HepG2 (cell line): ENCODE data around the gene IGSF11. TPM values are rescaled to one million over a fixed set of nuclear protein-coding genes. Genes with fewer than 3 reads are reported as not detected.

Experiments used
- ATAC-seq: fragments of 200-7000 bp; cut with Tn5 transposase; 3 replicates; pipeline ENCODE4 v1.9.1; 2020; ENCODE audit warnings: mild to moderate bottlenecking, moderate library complexity
- BruUV-seq: library from RNA; stranded (reverse); fragments of 400-500 nt; replicated peaks from 2 replicates; lab custom pipeline; 2021; lab: Mats Ljungman, UMichigan
- CTCF ChIA-PET: fragments of 300-600 bp; formaldehyde crosslinking; extraction: SDS; loops from one replicate; lab custom pipeline; 2021; ENCODE audit warnings: low total read pairs, inconsistent platforms, low intra/inter-chr PET ratio; lab: Yijun Ruan, JAX
- POLR2A ChIA-PET: fragments of 350-600 bp; sonication (Branson Sonifier 250); formaldehyde crosslinking; loops from one replicate; lab custom pipeline; 2020; ENCODE audit warnings: antibody characterized with exemption, inconsistent platforms; lab: Yijun Ruan, JAX
- DNase-seq: peaks from one replicate; pipeline ENCODE4 v3.0.0-alpha.2; 2015; ENCODE audit warnings: low spot score
- FAIRE-seq: peaks from 3 replicates; lab custom pipeline; 2011; peaks lifted over from hg19 to GRCh38; lab: Jason Lieb, UNC
- H2AFZ ChIP-seq: one replicate; pipeline ENCODE4 v1.6.1; 2011; ENCODE audit warnings: low read length, inconsistent platforms
- H3K27ac ChIP-seq: fragments of 300-600 bp; 3 replicates; pipeline ENCODE4 v1.8.0; 2011; ENCODE audit warnings: mixed run types, mild to moderate bottlenecking, mixed read lengths, low read length, inconsistent platforms; ENCODE audit not compliant: insufficient read depth; ENCODE audit errors: extremely low read length
- H3K27me3 ChIP-seq, 2 experiments: fragments of 200-600 bp in 1 of 2; 2 replicates in 1 of 2; 3 replicates in 1 of 2; pipeline versions ENCODE4 v1.6.0 to v1.8.0; 2011; ENCODE audit warnings: low read length in 2 of 2, mild to moderate bottlenecking in 2 of 2, moderate library complexity in 2 of 2, inconsistent platforms in 1 of 2; ENCODE audit not compliant: insufficient read depth in 2 of 2, control insufficient read depth in 1 of 2
- H3K36me3 ChIP-seq, 2 experiments: fragments of 200-600 bp in 1 of 2; replicated peaks in 1 of 2; 2 replicates in 1 of 2; 3 replicates in 1 of 2; pipeline versions ENCODE4 v1.5.1 to v1.8.0; 2011; ENCODE audit warnings: low read length in 2 of 2, inconsistent platforms in 1 of 2; ENCODE audit not compliant: insufficient read depth in 2 of 2, control insufficient read depth in 1 of 2
- H3K4me1 ChIP-seq: 2 replicates; pipeline ENCODE4 v1.5.1; 2012; ENCODE audit warnings: low read length, inconsistent platforms; ENCODE audit not compliant: insufficient read depth
- H3K4me2 ChIP-seq: 2 replicates; pipeline ENCODE4 v1.6.0; 2011; ENCODE audit warnings: low read depth, low read length, inconsistent platforms
- H3K4me3 ChIP-seq, 3 experiments: fragments of 200-600 bp in 1 of 3; sonication (generic), shearing (Covaris generic) in 1 of 3; replicated peaks in 1 of 3; 2 replicates each; pipeline ENCODE4 v1.5.1; 2011 to 2016; ENCODE audit warnings: low read length in 3 of 3, inconsistent platforms in 2 of 3, low read depth in 2 of 3, mild to moderate bottlenecking in 2 of 3, control low read depth in 1 of 3, mixed read lengths in 1 of 3; ENCODE audit not compliant: insufficient read depth in 1 of 3
- H3K79me2 ChIP-seq: one replicate; pipeline ENCODE4 v1.6.1; 2011; ENCODE audit warnings: low read length, inconsistent platforms; ENCODE audit not compliant: insufficient read depth
- H3K9ac ChIP-seq: 2 replicates; pipeline ENCODE4 v1.6.0; 2011; ENCODE audit warnings: mild to moderate bottlenecking, low read depth, low read length, inconsistent platforms; ENCODE audit not compliant: insufficient read depth
- H3K9me3 ChIP-seq: 2 replicates; pipeline ENCODE4 v1.5.1; 2012; ENCODE audit warnings: mild to moderate bottlenecking, low read length
- H4K20me1 ChIP-seq: 2 replicates; pipeline ENCODE4 v1.6.0; 2011; ENCODE audit warnings: inconsistent platforms, mild to moderate bottlenecking, low read length, moderate library complexity; ENCODE audit not compliant: insufficient read depth
- ATF7 ChIP-seq, 2 experiments: fragments of 450-650 bp in 1 of 2; sonication (generic) in 1 of 2; formaldehyde crosslinking in 1 of 2; IDR thresholded peaks; 2 replicates each; pipeline versions ENCODE4 v1.4.0 to v1.6.1; 2016 to 2020; ENCODE audit warnings: antibody characterized with exemption in 1 of 2, mild to moderate bottlenecking in 1 of 2, missing genetic modification reagents in 1 of 2
- CREB1 ChIP-seq, 2 experiments: fragments of 450-650 bp in 1 of 2; IDR thresholded peaks; 2 replicates each; pipeline ENCODE4 v1.6.1; 2016 to 2017; ENCODE audit warnings: control low read depth in 1 of 2, mild to moderate bottlenecking in 1 of 2, missing compliant biosample characterization in 1 of 2, missing genetic modification characterization in 1 of 2
- HDAC1 ChIP-seq: sonication (generic); formaldehyde crosslinking; IDR thresholded peaks from 2 replicates; pipeline ENCODE4 v1.5.1; 2020; ENCODE audit warnings: mild to moderate bottlenecking, missing genetic modification reagents
- HOXA3 ChIP-seq: sonication (generic); formaldehyde crosslinking; IDR thresholded peaks from 2 replicates; pipeline ENCODE4 v1.5.0; 2020; ENCODE audit warnings: missing genetic modification reagents
- MAZ ChIP-seq, 2 experiments: sonication (generic) in 1 of 2; formaldehyde crosslinking in 1 of 2; IDR thresholded peaks; 2 replicates each; pipeline versions ENCODE4 v1.5.0 to v1.6.1; 2012 to 2020; ENCODE audit warnings: low read depth in 2 of 2, mild to moderate bottlenecking in 2 of 2, borderline replicate concordance in 1 of 2, improper control_type of control experiment in 1 of 2, low read length in 1 of 2, missing genetic modification reagents in 1 of 2, moderate library complexity in 1 of 2
- WGBS: methylation state at CpG from one replicate; pipeline ENCODE4 v1.1.6; 2017; ENCODE audit warnings: low lambda C conversion rate; 5-methylcytosine and 5-hydroxymethylcytosine counted together
- in situ Hi-C: cut with HindIII; loops from 2 replicates; pipeline ENCODE4 v1.10.0; 2017; ENCODE audit warnings: low pct_unique_long_range_greater_than_20kb; ENCODE audit not compliant: extremely low pct_ligation_motif_present
- intact Hi-C: fragments of 100-400 bp; cut with micrococcal nuclease; formaldehyde crosslinking; loops from one replicate; pipeline ENCODE4 v1.10.0; 2022; ENCODE audit not compliant: unreplicated experiment
- polyA plus RNA-seq, 8 experiments: library from polyadenylated mRNA; depleted of rRNA in 3 of 8; stranded (reverse) in 7 of 8; unstranded in 1 of 8; fragments of >200 nt; fragmentation: Illumina TruSeq in 4 of 8; extraction: Trizol in 4 of 8; gene quantifications; 2 replicates each; pipeline versions ENCODE4 v1.2.1 to v1.2.3, GENCODE V29; 2011 to 2016; ENCODE audit warnings: low read depth in 4 of 8, missing spikeins in 1 of 8, mixed read lengths in 1 of 8; ENCODE audit not compliant: insufficient read depth in 1 of 8
- total RNA-seq, 5 experiments: library from RNA; depleted of rRNA; stranded (reverse); fragments of >200 nt; fragmentation: Illumina TruSeq; extraction: Trizol; gene quantifications; 2 replicates each; pipeline ENCODE4 v1.2.3, GENCODE V29; 2016; ENCODE audit warnings: low read depth in 1 of 5
- TF ChIP-seq, protein P1 (sequence below): sonication (generic); formaldehyde crosslinking; IDR thresholded peaks from 2 replicates; pipeline ENCODE4 v1.4.0; 2020; ENCODE audit warnings: missing genetic modification reagents

IGSF11 gene
- total and polyA plus RNA-seq, 2 of the 13 experiments (the other 11 are each of a cell fraction or from before 2014, with no cell fraction given), result not detected

DNA sequence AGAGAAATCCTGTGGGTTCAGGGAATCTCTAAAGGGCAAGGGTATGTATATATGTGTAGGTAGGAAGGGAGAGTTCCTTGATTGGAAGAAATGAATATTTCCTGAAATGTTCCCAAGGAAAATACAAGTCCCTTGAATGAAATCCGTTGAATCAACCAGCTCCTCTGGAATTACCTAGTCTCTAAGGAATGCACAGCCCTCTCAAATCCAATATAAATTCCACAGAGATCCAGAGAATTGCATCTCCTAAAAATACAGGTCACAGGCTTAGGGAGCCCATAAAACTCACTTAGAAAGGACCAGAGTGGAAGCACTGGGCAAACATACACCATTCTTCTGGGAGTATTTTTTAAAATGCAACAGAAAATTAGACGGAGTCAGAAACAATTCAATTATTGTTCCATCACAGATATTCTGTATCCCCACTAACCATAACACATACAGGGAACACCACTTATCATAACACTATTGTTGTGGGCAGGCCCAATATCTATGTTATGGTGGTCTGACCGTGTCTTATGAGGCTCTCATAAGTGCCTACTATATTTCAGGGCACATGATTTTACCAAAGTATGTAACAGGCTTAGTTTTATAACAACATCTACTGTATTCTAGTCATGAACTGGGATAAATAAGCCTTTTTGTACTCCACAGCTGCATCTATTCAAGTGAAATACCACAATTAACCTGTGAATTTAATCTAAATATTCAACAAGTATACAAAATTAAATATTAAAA lies 43.7 kb downstream of the IGSF11 start:
- 20% methylated on average over 3 of the region's 3 CpGs for WGBS
- intact Hi-C loops, result no loop called here

DNA sequence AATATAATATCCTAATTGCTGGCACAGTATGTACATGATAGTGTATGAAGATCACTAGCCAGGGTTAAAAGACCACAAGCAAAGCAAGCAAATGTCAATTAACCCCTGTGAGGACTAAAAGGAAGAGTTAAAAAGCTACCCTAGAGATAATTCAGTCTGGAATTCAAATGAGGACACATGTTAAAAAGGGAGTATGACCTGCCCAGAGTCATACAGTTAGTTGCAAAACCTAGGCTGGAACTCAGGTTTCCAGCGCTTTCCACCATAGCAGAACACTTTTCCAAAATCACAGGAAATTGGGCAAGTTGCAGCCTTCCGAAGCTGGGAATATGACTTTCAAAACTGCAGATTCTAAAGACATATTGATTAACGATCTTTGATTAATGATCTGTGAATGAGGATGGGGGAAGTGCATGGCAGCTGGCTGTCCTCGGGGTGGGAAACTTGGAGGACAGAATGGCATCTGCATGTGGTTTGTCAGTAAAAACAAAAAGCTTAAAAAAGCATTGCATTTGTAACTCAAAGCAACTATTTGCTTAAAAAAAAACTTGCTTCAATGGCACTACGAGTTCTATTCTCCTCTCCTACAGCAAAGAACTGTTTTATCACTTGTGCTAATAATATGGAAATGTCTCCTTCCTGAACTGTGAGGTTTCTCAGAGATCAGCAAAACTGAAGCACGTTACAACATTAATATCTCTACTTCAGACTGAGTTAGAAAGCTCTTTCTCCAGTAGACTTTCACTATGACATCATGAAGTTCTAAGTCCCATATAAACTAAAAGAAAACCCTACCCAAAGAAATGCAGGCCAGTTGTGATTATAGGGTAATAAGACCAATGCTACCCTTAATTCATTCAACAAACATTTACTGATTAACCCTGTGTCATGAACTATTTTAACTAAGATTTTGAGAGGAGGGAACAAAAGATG lies 46.2 kb downstream of the IGSF11 start:
- H3K9me3 ChIP-seq, result no peaks in the 10 kb centered on the region
- 11% methylated on average over 6 of the region's 6 CpGs for WGBS
- ChIA-PET POLR2A (no interaction called here), CTCF (no interaction called here)
- no peaks in the 10 kb centered on the region for H3K36me3 ChIP-seq
- no peak overlapping the region for H3K4me3 ChIP-seq
- BruUV-seq, result no TSS peak
- DNase-seq, result no peak
- no peak overlapping the region for H2AFZ ChIP-seq
- H3K27ac ChIP-seq, result no peak overlapping the region
- FAIRE-seq, result no peak
- no peak overlapping the region for H3K9ac ChIP-seq
- H3K27me3 ChIP-seq, result no peaks in the 10 kb centered on the region; a peak in 1 of 5 replicates
- in situ Hi-C loops, result no loop called here
- ATAC-seq, result no peak
- no peaks in the 10 kb centered on the region for H3K4me1 ChIP-seq
- H3K79me2 ChIP-seq, result no peaks in the 10 kb centered on the region
- intact Hi-C loops, result no loop called here
- H4K20me1 ChIP-seq, result no peaks in the 10 kb centered on the region
- TF ChIP-seq, protein P1, sequence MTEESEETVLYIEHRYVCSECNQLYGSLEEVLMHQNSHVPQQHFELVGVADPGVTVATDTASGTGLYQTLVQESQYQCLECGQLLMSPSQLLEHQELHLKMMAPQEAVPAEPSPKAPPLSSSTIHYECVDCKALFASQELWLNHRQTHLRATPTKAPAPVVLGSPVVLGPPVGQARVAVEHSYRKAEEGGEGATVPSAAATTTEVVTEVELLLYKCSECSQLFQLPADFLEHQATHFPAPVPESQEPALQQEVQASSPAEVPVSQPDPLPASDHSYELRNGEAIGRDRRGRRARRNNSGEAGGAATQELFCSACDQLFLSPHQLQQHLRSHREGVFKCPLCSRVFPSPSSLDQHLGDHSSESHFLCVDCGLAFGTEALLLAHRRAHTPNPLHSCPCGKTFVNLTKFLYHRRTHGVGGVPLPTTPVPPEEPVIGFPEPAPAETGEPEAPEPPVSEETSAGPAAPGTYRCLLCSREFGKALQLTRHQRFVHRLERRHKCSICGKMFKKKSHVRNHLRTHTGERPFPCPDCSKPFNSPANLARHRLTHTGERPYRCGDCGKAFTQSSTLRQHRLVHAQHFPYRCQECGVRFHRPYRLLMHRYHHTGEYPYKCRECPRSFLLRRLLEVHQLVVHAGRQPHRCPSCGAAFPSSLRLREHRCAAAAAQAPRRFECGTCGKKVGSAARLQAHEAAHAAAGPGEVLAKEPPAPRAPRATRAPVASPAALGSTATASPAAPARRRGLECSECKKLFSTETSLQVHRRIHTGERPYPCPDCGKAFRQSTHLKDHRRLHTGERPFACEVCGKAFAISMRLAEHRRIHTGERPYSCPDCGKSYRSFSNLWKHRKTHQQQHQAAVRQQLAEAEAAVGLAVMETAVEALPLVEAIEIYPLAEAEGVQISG (CRISPR knock-in tag), result no peak
- TF ChIP-seq ATF7 (IDR thresholded peaks at IDR 0.05) (0 out of 2 replicates have a peak, but pooled peaks have one; percentile 17), ATF7 (CRISPR knock-in tag; IDR thresholded peaks at IDR 0.05) (no peak), HOXA3 (CRISPR knock-in tag) (no peak), CREB1 (IDR thresholded peaks at IDR 0.05) (no peak), CREB1 (CRISPR knock-in tag; IDR thresholded peaks at IDR 0.05) (no peak), MAZ (IDR thresholded peaks at IDR 0.05; ENCODE audit: borderline replicate concordance, low read depth, low read length) (no peak), MAZ (CRISPR knock-in tag; IDR thresholded peaks at IDR 0.05; ENCODE audit: low read depth) (no peak)
- TF ChIP-seq, all 625 proteins: peak for 1
- H3K4me2 ChIP-seq, result no peak overlapping the region

More for the DNA sequence above, 43.7 kb downstream of the IGSF11 start:
- no peaks in the 10 kb centered on the region; a peak in 1 of 5 replicates for H3K27me3 ChIP-seq
- TF ChIP-seq HDAC1 (CRISPR knock-in tag), result no peak
- no peak overlapping the region for H3K27ac ChIP-seq
- in situ Hi-C loops, result no loop called here
- H3K9me3 ChIP-seq, result no peaks in the 10 kb centered on the region
- H4K20me1 ChIP-seq, result no peaks in the 10 kb centered on the region
- POLR2A ChIA-PET, result no interaction called here
- no peaks in the 10 kb centered on the region for H3K36me3 ChIP-seq
- DNase-seq, result no peak
- no peaks in the 10 kb centered on the region for H3K79me2 ChIP-seq
- FAIRE-seq, result no peak
- H2AFZ ChIP-seq, result no peak overlapping the region
- no TSS peak for BruUV-seq
- CTCF ChIA-PET, result no interaction called here
- ATAC-seq, result no peak
- H3K4me2 ChIP-seq, result no peak overlapping the region
- H3K9ac ChIP-seq, result no peak overlapping the region
- H3K4me3 ChIP-seq, result no peak overlapping the region
- no peaks in the 10 kb centered on the region for H3K4me1 ChIP-seq
